ENCODE results near the gene TSPYL2. TPM values are rescaled to one million over a fixed set of nuclear protein-coding genes. Genes with fewer than 3 reads are reported as not detected.

The TSPYL2 gene
- total RNA-seq, 1 experiment from 2014 or later: 12.5 TPM

DNA sequence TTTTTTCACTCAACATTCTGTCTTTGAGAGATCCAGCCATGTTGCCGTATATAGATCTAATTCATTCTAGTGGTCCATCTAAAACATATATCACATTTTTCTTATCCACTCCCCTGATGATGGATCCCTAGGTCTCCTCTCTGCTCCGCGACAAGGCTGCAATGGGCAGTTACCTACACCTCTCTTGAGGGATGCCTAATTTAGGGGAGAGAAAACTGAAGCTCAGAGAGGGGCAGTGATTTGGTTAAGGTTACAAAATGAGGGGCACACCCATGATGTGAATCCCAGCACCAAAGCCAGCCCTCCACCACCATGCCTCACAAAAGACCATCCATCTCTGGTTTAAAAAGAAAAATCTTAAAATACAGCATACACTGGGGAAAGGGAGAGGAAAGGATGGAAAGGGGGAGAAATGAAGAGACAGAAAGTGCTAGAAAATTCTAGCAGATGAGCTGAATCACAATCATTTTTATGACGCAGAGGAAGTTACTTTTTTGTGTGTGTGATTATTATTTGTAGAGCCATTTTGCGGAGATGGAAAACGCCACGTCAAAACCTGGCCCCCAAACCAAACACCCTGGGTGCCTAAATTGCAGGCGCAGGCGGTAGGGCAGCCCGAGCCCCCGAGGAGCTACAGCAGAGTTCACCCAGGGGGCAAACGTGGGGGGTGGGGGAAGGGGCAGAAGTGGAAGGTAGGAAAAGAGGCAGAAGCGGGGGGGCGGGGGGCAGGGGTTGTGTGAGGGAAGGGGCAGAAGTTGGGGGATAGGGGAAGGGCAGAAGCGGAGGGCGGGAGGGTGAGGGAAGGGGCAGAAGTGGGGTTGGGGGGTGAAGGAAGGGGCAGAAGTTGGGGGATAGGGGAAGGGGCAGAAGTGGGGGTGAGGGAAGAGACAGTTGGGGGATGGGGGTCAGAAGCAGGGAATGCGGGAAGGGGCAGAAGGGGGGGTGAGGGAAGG, 1.3 kb upstream of the TSPYL2 start:
- DNase-seq (ENCODE audit: low read depth): no peak

DNA sequence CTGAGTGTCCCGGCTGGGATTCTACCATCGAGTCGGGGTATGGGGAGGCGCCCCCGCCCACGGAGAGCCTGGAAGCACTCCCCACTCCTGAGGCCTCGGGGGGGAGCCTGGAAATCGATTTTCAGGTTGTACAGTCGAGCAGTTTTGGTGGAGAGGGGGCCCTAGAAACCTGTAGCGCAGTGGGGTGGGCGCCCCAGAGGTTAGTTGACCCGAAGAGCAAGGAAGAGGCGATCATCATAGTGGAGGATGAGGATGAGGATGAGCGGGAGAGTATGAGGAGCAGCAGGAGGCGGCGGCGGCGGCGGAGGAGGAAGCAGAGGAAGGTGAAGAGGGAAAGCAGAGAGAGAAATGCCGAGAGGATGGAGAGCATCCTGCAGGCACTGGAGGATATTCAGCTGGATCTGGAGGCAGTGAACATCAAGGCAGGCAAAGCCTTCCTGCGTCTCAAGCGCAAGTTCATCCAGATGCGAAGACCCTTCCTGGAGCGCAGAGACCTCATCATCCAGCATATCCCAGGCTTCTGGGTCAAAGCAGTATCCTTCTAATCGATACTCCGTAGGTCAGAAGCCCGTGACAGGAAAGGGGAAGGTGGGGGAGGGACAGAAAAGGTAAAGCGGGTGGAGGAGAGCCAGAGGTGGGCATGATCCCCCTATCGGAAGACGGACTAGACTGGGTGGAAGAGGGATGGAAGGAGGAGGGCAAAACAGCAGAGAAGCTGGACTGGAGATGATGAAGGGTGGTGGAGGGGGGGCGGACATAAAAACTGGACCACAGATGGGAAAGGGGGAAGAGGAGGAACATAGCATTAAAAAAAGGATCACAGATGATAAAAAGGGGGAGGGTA, 828 bp downstream of the TSPYL2 start:
- no peak for DNase-seq (ENCODE audit: low read depth)

DNA sequence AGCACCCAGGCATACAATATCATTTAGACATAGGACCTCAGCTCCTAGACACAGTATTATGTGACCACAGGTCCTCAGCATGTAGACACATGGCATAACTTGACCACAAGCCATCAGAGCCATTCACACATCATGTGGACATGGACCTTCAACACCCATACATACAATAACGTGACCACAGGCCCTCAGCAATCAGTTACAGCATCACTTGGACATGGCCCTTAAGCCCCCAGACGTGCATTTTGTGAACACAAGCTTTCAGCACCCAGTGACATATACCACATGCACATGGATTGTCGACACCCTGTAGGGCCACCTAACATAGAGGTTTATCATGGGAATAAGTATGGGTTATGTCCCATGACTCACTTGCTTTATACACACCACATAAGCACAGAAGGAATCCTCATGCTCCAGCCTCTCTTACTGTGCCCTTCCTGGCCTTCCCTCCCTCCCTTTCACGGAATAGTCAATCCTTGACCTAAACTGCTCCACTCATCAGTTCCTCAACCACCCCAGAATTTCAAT, 1.9 kb downstream of the TSPYL2 start:
- no peak for DNase-seq (ENCODE audit: low read depth)

DNA sequence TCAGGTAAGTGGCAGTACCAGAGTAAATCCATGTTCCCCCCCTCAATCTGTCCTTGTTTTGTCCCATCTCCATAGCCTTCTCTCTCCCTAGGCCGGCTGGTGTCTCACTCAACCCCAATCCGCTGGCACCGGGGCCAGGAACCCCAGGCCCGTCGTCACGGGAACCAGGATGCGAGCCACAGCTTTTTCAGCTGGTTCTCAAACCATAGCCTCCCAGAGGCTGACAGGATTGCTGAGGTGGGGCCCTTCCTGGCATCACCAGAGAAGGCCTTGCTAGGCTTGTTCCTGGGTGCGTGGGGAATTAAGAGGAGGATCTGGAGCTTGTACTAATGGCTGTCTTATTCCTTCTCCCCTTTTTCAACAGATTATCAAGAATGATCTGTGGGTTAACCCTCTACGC, 2.7 kb downstream of the TSPYL2 start:
- no peak for DNase-seq (ENCODE audit: low read depth)

DNA sequence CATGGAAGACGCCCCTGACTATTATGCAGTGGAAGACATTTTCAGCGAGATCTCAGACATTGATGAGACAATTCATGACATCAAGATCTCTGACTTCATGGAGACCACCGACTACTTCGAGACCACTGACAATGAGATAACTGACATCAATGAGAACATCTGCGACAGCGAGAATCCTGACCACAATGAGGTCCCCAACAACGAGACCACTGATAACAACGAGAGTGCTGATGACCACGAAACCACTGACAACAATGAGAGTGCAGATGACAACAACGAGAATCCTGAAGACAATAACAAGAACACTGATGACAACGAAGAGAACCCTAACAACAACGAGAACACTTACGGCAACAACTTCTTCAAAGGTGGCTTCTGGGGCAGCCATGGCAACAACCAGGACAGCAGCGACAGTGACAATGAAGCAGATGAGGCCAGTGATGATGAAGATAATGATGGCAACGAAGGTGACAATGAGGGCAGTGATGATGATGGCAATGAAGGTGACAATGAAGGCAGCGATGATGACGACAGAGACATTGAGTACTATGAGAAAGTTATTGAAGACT, 3.6 kb downstream of the TSPYL2 start:
- no peak for DNase-seq (ENCODE audit: low read depth)

DNA sequence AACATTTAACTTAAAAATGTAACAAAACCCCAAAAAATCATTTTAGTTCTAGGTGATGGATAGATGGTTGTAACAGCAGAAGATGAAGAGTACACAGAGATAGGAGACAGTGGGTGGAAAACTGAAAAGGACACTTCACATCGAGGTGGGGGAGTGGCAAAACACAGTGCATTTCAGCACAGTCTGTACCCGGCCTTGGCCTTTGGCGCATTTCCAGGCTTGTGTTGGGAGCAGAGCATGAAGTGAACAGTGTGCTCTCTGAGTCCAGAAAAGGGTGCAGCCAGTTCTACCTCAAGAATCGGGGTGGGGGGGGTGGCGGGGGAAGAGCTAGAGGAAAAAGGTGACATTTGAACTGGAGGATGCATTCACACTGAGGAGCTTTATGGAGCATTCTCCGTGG, 4.3 kb downstream of the TSPYL2 start:
- DNase-seq (ENCODE audit: low read depth): no peak

DNA sequence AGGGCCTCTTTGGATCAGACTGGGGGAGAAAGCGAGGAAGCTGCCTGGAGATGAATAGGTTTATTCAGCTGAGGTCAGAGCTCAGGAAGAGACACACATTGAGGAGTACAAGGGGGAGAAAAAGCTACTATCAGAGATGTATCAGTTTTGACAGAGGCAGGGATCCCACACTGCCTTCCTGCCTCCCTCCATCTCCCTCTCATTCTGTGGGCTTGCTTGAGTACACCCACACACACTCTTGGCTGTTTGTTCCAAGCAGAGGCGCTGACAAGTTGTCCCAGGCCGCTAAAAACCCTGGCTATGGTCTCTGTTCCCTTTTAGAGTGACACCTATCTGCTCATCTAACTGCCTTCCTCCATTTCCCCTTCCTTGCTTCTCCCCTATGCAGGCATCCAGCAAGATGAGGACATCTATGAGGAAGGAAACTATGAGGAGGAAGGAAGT, 5.2 kb downstream of the TSPYL2 start:
- DNase-seq (ENCODE audit: low read depth): no peak

DNA sequence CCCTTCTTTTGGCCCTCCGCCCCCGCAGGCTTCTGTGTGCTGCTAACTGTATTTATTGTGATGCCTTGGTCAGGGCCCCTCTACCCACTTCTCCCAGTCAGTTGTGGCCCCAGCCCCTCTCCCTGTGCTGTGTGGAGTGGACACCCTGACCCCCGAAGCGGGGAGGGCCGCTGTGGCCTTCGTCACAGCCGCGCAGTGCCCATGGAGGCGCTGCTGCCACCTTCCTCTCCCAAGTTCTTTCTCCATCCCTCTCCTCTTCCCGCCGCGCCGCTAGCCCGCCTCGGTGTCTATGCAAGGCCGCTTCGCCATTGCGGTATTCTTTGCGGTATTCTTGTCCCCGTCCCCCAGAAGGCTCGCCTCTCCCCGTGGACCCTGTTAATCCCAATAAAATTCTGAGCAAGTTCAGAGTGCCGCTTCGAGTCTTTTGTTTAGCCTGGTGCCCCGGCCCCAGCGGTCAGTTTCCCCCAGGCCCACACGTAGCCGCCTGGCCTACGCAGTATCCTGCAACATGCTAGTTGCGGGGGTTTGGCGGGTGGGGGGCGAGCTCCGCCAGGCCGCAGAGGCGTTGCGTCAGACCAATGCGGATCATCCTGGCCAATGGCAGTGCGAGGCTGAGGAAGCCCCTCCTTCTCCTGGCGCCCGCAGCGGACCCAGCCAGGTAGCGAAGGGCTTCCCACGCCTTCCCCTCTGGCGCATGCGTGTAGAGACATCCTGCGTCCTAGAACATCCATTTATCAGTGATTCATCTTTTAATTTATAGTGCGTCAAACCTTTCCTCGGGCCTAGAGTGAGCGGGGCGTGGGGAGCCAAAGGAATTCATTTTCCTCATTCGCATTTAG, 6.2 kb downstream of the TSPYL2 start:
- no peak for DNase-seq (ENCODE audit: low read depth)

DNA sequence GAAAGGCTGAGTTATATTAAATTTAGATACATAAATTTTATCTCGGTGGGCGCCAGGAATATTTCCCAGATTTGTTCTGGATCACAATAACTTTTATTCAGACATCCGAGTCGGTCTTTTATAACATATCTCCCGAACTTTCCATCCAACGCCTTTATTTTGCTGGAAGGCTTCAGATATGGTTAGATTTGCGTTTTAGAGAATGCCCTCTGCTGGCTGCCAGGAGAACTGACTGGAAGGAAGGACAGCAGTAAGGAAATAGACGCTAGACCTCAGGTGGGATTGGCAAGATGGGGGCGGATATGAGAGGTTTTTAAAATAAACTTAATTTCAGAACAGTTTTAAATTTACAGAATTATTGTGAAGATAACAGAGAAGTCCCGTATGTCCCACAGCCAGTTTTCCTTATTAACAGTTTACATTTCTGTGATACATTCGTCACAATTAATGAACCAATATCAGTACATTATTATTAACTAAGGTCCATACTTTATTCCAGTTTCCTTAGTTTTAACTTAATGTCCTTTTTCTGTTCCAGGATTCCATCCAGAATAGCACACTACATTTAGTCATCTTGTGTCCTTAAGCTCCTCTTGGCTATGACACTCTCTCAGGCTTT, 7.2 kb downstream of the TSPYL2 start:
- peak; percentile 32 for DNase-seq (ENCODE audit: low read depth)

DNA sequence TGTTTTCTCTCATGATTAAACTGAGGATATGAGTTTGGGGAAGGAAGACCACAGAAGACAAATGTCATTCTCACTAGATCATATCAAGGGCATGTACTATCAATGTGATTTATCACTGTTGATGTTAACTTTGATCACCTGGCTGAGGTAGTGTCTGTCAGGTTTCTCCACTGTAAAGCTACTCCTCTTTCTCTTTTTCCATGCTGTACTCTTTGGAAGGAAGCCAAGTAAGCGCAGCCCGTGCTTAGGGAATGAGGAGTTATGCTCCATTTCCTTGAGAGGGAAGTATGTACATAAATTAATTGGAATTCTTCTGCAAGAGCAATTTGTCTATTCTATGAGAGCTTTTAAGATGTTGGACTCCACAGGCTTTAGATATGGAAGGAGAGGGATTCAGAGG, 7.8 kb downstream of the TSPYL2 start:
- DNase-seq (ENCODE audit: low read depth): no peak

DNA sequence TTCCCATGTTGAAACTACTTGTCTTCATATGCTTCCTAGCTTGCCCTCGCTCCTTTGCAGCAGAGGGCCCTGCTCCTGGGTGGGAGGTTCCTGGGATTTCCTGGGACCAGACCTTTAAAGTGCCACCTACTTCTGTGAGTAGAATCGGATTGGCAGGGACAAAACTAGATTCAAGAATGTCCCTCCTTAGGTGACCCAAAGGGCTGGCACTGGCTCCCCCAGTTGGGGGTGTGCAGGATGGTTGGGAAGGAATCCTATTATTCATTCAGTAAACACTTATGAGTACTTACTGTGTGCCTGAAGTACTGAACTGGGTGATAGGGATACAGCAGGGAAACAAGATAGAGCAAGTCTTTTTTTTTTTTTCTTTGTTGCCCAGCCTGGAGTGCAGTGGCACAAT, 9.2 kb downstream of the TSPYL2 start:
- no peak for DNase-seq (ENCODE audit: low read depth)

DNA sequence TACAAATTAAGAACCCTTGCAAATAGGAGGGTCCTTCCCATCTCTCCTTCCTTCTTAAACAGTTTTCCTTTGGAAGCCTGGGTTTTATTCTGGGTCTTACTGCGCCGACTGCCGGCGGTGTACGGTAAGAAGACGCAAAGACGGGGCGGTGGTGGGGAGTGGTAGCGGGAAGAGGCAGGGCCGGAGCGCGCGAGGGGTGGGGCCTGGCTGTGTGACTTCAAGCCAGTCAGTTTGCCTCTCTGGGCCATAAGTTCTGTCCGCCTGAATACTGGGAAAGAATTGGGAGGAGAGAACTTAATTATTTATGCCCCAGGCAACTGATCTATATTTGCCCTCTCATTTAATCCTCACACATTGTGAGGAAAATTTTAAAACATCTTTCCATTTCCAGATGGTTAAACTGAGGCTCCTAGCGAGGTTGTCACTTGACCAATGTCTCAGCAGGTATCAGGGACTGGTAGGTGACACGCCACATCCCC, 11.0 kb downstream of the TSPYL2 start:
- DNase-seq (ENCODE audit: low read depth): peak; percentile 82

DNA sequence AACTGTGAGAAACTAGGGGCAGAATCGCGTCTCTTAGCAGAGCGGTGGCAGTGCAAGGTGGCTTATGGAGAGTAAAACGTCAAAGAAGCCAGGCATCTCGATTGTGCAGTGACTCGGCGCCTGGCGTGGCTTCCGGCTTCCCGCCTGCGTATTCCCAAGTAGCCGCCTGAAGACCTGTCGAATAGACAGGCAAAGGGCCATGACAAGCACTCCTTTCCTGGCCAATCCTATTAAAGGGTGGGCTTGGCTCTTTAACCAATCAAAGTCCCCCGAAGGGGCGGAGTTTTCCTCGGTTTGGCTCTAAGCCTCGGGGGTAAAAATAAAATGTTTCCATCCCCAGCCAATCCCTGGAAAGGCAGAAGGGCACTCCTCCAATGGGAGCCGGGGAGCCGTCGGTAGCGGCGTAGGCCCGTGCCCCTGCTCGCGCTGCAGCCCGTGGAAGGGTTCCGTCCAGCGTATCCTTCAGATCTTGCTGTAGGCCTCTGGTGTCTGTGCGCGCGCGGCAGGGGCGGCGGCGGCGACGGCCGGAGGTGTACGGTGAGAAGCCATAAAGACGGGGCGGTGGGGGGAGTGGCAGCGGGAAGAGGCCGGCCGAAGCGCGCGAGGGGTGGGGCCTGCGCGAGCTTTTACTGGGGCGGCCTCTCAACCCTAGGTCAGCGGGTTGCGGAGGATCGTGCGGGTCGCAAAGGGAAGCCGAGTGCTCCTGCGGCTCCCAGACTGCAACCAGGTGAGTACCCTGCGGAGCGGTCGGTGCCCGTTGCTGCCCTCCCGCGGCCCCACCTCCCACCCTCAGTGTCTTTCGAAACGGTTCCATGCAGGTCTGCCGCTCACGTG, 11.8 kb downstream of the TSPYL2 start, which contains the start of gene KANTR:
Gene KANTR, plus strand, starts transcription at position 395 of the 834 bp plus-strand sequence. CDS start 30,131 bp downstream, outside the sequence.
- DNase-seq (ENCODE audit: low read depth): peak; percentile 90

DNA sequence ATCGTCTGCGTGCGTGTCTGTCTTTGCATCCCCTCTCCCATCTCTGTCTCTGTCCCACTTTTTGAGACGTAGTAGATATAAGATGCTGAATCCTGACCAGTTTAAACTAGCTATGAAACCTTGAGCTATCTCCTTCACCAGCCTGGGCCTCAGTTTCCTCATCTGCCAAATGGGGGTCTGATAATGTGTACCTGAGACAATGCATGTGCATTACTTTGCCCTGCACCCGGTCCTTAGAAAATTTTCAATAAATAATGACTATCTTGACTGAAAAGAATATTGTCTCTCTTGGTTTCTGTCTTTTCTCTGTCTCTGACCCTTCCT, 12.4 kb downstream of the TSPYL2 start:
- DNase-seq (ENCODE audit: low read depth): no peak

DNA sequence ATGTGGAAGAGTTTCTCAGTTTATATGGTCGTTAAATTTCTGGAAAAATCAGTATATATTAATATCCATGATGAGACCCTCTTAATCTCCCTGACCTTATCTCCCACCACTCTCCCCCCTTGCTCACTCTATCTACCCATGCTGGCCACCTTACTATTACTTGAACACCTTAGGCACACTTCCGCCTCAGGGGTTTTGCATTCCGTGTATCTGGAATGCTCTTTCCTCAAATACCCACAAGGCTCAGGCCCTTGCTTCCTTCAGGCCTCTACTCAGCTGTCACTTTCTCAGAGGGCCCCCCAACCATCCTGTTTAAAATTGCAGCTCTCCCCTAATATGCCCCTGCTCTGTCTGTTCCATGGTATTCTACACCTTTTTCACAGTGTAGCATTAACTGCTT, 13.6 kb downstream of the TSPYL2 start:
- DNase-seq (ENCODE audit: low read depth): no peak

DNA sequence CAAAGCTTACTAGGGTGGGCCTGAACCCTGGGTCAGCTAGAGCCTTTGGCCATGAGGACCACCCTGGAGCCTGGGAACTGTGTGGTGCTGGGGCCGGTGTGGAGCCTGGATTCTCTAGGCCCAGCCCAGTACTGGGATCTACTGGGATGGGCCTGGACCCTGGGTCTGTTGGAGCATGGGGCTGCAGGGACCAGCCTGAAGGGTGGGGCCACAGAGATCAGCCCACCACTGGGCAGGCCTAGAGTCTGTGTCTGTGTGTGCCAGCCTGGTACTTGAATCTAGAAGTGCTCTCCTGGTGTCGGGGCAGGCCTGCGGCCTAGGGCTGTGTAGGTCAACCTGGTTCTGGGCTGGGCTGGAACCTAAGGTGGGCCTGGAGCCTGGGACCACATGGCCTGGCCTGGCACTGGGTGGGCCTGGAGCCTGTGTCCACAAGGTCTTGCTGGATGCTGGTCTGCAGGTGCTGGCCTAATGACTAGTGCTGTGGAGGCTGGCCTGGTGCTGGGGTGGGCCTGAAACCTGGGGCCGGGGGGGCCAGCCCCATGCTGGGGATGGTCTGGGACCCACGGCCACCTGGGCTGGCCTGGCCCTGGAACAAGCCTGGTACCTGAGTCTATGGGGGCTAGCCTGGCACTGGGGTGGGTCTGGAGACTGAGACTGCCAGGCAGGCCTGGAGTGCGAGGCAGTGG, 32.8 kb downstream of the TSPYL2 start:
- no peak for DNase-seq (ENCODE audit: low read depth)

DNA sequence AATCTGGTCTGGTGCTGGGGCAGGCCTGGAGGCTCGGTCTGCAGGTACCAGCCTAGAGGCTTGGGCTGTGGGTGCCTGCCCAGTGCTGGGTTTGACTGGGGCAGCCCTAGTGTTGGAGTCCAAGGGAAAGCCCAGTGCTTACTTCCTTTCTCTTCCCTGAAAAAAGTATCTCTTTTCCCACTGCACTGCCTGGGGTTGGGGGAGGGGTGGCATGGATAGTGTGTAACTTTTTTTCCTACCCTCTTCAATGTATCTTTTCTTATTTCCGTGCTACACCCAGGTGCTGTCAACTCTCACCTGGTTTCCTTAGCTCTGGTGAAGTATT, 33.3 kb downstream of the TSPYL2 start:
- DNase-seq (ENCODE audit: low read depth): no peak

DNA sequence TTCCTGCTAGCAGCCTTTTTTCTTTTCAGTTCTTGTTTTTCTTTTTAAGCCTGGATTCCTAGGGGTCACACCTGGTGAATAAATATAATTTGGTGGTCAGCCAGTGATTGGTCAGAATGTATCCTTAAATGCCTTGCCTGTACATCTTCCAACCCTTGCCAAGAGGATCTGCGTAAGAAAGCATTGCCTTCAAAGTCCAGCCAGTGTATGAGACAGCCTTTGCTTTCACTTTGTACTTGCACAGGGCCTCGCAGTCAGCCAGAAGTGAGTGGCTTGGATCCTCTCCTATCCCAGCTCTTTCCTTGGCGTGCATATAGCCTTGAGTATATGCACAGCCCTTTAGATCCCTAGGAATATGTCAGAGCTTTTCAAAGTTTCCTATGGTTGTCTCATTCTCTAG, 33.9 kb downstream of the TSPYL2 start:
- DNase-seq (ENCODE audit: low read depth): peak; percentile 29

DNA sequence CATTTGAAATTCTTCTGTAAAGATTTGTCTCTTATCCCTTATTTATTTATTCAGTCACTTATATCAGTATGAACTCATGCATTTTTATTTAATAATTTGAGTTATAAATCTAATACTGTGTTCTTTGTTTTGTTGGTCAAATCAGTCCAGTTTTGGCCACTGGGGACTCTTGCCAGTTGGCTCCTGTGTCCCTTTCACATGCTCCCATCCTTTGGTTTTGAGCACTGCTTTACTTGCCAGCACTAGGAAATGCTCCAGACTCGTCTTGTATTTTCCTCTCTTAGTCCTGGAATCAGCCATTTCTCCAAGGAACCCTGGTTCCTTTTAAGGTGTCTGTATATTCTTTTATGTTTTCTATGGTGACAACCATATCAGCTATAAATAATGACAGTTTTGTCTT, 39.8 kb downstream of the TSPYL2 start:
- DNase-seq (ENCODE audit: low read depth): no peak
